HepG2 (cell line): Measurements from ENCODE around the gene SEBOX. TPM values are rescaled to one million over a fixed set of nuclear protein-coding genes. Genes with fewer than 3 reads are reported as not detected.

ENCODE experiments used
- DMAP1 ChIP-seq: IDR thresholded peaks from 2 replicates; pipeline ENCODE4 v1.6.1; 2016
- ELF4 ChIP-seq: sonication (generic); formaldehyde crosslinking; IDR thresholded peaks from 2 replicates; pipeline ENCODE4 v1.5.0; 2020; ENCODE audit warnings: missing genetic modification reagents, mild to moderate bottlenecking, moderate library complexity, borderline replicate concordance
- GFI1 ChIP-seq: sonication (generic); formaldehyde crosslinking; IDR thresholded peaks from 2 replicates; pipeline ENCODE4 v1.5.0; 2020; ENCODE audit warnings: missing genetic modification reagents, mild to moderate bottlenecking, borderline replicate concordance
- HNRNPLL ChIP-seq: fragments of 200-400 bp; formaldehyde crosslinking; IDR thresholded peaks from 2 replicates; pipeline ENCODE4 v1.6.1; 2017; ENCODE audit warnings: mild to moderate bottlenecking, low read depth, low read length; ENCODE audit not compliant: poor library complexity, severe bottlenecking
- KDM3A ChIP-seq: IDR thresholded peaks from 2 replicates; pipeline ENCODE4 v1.6.1; 2018; ENCODE audit warnings: low read depth, missing compliant biosample characterization
- ZNF549 ChIP-seq: sonication (generic); formaldehyde crosslinking; IDR thresholded peaks from 2 replicates; pipeline ENCODE4 v1.5.0; 2020; ENCODE audit warnings: missing genetic modification reagents
- ZNF761 ChIP-seq: sonication (generic); formaldehyde crosslinking; conservative IDR thresholded peaks from 2 replicates; pipeline ENCODE4 v1.4.0; 2020; ENCODE audit warnings: mild to moderate bottlenecking, missing genetic modification reagents
- ZNF782 ChIP-seq: sonication (generic); formaldehyde crosslinking; IDR thresholded peaks from 2 replicates; pipeline ENCODE4 v1.4.0; 2020; ENCODE audit warnings: missing genetic modification reagents, mild to moderate bottlenecking, borderline replicate concordance
- ZSCAN21 ChIP-seq: sonication (generic); formaldehyde crosslinking; IDR thresholded peaks from 2 replicates; pipeline ENCODE4 v1.8.0; 2022; ENCODE audit warnings: mild to moderate bottlenecking, missing genetic modification reagents, moderate library complexity, borderline replicate concordance
- polyA plus RNA-seq, 8 experiments: library from polyadenylated mRNA; depleted of rRNA in 3 of 8; stranded (reverse) in 7 of 8; unstranded in 1 of 8; fragments of >200 nt; fragmentation: Illumina TruSeq in 4 of 8; extraction: Trizol in 4 of 8; gene quantifications; 2 replicates each; pipeline versions ENCODE4 v1.2.1 to v1.2.3, GENCODE V29; 2011 to 2016; ENCODE audit warnings: low read depth in 4 of 8, missing spikeins in 1 of 8, mixed read lengths in 1 of 8; ENCODE audit not compliant: insufficient read depth in 1 of 8
- total RNA-seq, 5 experiments: library from RNA; depleted of rRNA; stranded (reverse); fragments of >200 nt; fragmentation: Illumina TruSeq; extraction: Trizol; gene quantifications; 2 replicates each; pipeline ENCODE4 v1.2.3, GENCODE V29; 2016; ENCODE audit warnings: low read depth in 1 of 5
- TF ChIP-seq, protein P1 (sequence below): sonication (generic); formaldehyde crosslinking; IDR thresholded peaks from 2 replicates; pipeline ENCODE4 v1.4.0; 2020; ENCODE audit warnings: missing genetic modification reagents
- TF ChIP-seq, protein P2 (sequence below): sonication (generic); formaldehyde crosslinking; IDR thresholded peaks from 2 replicates; pipeline ENCODE4 v1.5.0; 2020; ENCODE audit warnings: mild to moderate bottlenecking, missing genetic modification reagents, borderline replicate concordance
- TF ChIP-seq, protein P3 (sequence below): sonication (generic); IDR thresholded peaks from 2 replicates; pipeline ENCODE4 v1.6.1; 2016; ENCODE audit warnings: low read depth, borderline replicate concordance
- TF ChIP-seq, protein P4 (sequence below): sonication (generic); formaldehyde crosslinking; IDR thresholded peaks from 2 replicates; pipeline ENCODE4 v1.4.0; 2020; ENCODE audit warnings: mild to moderate bottlenecking, missing genetic modification reagents
- TF ChIP-seq, protein P5 (sequence below): sonication (generic); formaldehyde crosslinking; IDR thresholded peaks from 2 replicates; pipeline ENCODE4 v1.4.0; 2020; ENCODE audit warnings: missing genetic modification reagents
- TF ChIP-seq, protein P6 (sequence below): sonication (generic); formaldehyde crosslinking; conservative IDR thresholded peaks from 2 replicates; pipeline ENCODE4 v1.4.0; 2020; ENCODE audit warnings: missing genetic modification reagents

SEBOX gene
- total and polyA plus RNA-seq, 2 of the 13 experiments (the other 11 are each of a cell fraction or from before 2014, with no cell fraction given): not detected

DNA sequence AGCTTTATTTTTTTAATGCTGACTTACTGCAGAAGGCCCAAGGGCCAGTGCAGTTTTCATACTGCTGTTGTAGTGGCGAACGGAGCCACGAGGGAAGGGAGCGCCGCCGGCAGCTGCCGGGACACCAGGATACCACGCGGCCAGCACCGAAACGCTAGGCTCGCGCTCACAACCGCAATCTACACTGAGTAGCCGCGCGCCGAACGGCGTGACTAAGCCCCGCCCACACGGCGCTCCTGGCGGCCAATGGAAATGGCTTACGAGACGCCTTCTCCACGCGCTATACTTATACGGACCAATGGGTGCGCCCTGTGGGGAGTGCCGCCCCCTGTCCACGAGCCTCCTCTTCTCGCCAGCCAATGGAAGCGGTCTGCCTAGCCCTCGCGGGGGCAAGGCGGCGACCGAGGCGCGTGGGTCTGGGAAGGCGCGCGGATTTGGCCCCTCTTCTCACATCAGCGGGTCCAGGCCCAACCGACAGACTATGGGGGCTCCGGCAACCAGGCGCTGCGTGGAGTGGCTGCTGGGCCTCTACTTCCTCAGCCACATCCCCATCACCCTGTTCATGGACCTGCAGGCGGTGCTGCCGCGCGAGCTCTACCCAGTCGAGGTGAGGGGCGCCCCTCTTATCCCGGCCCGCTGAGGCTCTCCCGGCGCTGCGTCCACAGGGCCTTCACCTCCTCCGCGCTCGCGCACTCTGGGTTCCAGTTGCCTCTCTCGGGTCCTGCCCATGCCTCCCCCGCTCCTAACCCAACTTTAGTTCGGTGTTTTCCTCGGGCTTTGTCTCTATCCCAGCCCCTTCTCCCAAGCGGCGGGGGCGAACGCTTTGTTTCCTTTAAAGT lies 46.0 kb downstream of the SEBOX start, which contains the start of gene TMEM97 (continued):
- TF ChIP-seq HNRNPLL (peak; percentile 80), ZSCAN21 (CRISPR knock-in tag) (peak; percentile 97), DMAP1 (CRISPR knock-in tag) (peak; percentile 85), KDM3A (no peak), GFI1 (CRISPR knock-in tag) (no peak; the same call in none of the 2 replicates), ZNF549 (CRISPR knock-in tag) (no peak), ZNF782 (0 out of 2 replicates have a peak, but pooled peaks have one; percentile 50), ELF4 (CRISPR knock-in tag) (peak; percentile 47; the same call in 1 of the 2 replicates), ZNF761 (CRISPR knock-in tag) (no peak; the same call in 1 of the 2 replicates)
- TF ChIP-seq, protein P1, sequence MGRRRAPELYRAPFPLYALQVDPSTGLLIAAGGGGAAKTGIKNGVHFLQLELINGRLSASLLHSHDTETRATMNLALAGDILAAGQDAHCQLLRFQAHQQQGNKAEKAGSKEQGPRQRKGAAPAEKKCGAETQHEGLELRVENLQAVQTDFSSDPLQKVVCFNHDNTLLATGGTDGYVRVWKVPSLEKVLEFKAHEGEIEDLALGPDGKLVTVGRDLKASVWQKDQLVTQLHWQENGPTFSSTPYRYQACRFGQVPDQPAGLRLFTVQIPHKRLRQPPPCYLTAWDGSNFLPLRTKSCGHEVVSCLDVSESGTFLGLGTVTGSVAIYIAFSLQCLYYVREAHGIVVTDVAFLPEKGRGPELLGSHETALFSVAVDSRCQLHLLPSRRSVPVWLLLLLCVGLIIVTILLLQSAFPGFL (CRISPR knock-in tag): no peak
- TF ChIP-seq, protein P2, sequence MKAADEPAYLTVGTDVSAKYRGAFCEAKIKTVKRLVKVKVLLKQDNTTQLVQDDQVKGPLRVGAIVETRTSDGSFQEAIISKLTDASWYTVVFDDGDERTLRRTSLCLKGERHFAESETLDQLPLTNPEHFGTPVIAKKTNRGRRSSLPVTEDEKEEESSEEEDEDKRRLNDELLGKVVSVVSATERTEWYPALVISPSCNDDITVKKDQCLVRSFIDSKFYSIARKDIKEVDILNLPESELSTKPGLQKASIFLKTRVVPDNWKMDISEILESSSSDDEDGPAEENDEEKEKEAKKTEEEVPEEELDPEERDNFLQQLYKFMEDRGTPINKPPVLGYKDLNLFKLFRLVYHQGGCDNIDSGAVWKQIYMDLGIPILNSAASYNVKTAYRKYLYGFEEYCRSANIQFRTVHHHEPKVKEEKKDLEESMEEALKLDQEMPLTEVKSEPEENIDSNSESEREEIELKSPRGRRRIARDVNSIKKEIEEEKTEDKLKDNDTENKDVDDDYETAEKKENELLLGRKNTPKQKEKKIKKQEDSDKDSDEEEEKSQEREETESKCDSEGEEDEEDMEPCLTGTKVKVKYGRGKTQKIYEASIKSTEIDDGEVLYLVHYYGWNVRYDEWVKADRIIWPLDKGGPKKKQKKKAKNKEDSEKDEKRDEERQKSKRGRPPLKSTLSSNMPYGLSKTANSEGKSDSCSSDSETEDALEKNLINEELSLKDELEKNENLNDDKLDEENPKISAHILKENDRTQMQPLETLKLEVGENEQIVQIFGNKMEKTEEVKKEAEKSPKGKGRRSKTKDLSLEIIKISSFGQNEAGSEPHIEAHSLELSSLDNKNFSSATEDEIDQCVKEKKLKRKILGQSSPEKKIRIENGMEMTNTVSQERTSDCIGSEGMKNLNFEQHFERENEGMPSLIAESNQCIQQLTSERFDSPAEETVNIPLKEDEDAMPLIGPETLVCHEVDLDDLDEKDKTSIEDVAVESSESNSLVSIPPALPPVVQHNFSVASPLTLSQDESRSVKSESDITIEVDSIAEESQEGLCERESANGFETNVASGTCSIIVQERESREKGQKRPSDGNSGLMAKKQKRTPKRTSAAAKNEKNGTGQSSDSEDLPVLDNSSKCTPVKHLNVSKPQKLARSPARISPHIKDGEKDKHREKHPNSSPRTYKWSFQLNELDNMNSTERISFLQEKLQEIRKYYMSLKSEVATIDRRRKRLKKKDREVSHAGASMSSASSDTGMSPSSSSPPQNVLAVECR (CRISPR knock-in tag): peak; percentile 91; the same call in 1 of the 2 replicates
- TF ChIP-seq, protein P3, sequence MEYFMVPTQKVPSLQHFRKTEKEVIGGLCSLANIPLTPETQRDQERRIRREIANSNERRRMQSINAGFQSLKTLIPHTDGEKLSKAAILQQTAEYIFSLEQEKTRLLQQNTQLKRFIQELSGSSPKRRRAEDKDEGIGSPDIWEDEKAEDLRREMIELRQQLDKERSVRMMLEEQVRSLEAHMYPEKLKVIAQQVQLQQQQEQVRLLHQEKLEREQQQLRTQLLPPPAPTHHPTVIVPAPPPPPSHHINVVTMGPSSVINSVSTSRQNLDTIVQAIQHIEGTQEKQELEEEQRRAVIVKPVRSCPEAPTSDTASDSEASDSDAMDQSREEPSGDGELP: peak; percentile 12; the same call in 1 of the 2 replicates
- TF ChIP-seq, protein P4, sequence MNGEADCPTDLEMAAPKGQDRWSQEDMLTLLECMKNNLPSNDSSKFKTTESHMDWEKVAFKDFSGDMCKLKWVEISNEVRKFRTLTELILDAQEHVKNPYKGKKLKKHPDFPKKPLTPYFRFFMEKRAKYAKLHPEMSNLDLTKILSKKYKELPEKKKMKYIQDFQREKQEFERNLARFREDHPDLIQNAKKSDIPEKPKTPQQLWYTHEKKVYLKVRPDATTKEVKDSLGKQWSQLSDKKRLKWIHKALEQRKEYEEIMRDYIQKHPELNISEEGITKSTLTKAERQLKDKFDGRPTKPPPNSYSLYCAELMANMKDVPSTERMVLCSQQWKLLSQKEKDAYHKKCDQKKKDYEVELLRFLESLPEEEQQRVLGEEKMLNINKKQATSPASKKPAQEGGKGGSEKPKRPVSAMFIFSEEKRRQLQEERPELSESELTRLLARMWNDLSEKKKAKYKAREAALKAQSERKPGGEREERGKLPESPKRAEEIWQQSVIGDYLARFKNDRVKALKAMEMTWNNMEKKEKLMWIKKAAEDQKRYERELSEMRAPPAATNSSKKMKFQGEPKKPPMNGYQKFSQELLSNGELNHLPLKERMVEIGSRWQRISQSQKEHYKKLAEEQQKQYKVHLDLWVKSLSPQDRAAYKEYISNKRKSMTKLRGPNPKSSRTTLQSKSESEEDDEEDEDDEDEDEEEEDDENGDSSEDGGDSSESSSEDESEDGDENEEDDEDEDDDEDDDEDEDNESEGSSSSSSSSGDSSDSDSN: peak; percentile 76
- TF ChIP-seq, protein P5, sequence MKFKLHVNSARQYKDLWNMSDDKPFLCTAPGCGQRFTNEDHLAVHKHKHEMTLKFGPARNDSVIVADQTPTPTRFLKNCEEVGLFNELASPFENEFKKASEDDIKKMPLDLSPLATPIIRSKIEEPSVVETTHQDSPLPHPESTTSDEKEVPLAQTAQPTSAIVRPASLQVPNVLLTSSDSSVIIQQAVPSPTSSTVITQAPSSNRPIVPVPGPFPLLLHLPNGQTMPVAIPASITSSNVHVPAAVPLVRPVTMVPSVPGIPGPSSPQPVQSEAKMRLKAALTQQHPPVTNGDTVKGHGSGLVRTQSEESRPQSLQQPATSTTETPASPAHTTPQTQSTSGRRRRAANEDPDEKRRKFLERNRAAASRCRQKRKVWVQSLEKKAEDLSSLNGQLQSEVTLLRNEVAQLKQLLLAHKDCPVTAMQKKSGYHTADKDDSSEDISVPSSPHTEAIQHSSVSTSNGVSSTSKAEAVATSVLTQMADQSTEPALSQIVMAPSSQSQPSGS (CRISPR knock-in tag): 0 out of 2 replicates have a peak, but pooled peaks have one; percentile 5
- TF ChIP-seq, protein P6, sequence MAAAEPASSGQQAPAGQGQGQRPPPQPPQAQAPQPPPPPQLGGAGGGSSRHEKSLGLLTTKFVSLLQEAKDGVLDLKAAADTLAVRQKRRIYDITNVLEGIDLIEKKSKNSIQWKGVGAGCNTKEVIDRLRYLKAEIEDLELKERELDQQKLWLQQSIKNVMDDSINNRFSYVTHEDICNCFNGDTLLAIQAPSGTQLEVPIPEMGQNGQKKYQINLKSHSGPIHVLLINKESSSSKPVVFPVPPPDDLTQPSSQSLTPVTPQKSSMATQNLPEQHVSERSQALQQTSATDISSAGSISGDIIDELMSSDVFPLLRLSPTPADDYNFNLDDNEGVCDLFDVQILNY (CRISPR knock-in tag): peak; percentile 56; the same call in 1 of the 2 replicates
